GM23338 (cell line): ENCODE measurements around the gene MCTP1. TPM values are rescaled to one million over a fixed set of nuclear protein-coding genes. Genes with fewer than 3 reads are reported as not detected.

Source experiments
- ATAC-seq: fragments of 200-7000 bp; cut with Tn5 transposase; 3 replicates; pipeline ENCODE4 v1.9.1; 2020
- DNase-seq: peaks from one replicate; pipeline ENCODE4 v3.0.0-alpha.2; 2015; ENCODE audit warnings: low spot score
- H2AFZ ChIP-seq: fragments of 200-600 bp; sonication (generic); 2 replicates; pipeline ENCODE4 v1.8.0; 2016; ENCODE audit warnings: antibody characterized with exemption, mild to moderate bottlenecking, moderate library complexity
- H3F3A ChIP-seq: fragments of 200-600 bp; sonication (generic); replicated peaks from 2 replicates; pipeline ENCODE4 v1.8.0; 2017; ENCODE audit warnings: antibody characterized with exemption, mixed run types, low read depth
- H3K27ac ChIP-seq: fragments of 200-600 bp; sonication (generic); 2 replicates; pipeline ENCODE4 v1.6.1; 2016; ENCODE audit warnings: low read depth
- H3K27me3 ChIP-seq: fragments of 200-600 bp; sonication (generic); 2 replicates; pipeline ENCODE4 v1.8.0; 2016; ENCODE audit warnings: mild to moderate bottlenecking, mixed run types, moderate library complexity; ENCODE audit not compliant: insufficient read depth
- H3K36me3 ChIP-seq: fragments of 200-600 bp; sonication (generic); 2 replicates; pipeline ENCODE4 v1.8.0; 2016; ENCODE audit warnings: mild to moderate bottlenecking; ENCODE audit not compliant: insufficient read depth
- H3K4me1 ChIP-seq: fragments of 200-600 bp; sonication (generic); 2 replicates; pipeline ENCODE4 v1.8.0; 2016; ENCODE audit warnings: mild to moderate bottlenecking, moderate library complexity; ENCODE audit not compliant: insufficient read depth
- H3K4me2 ChIP-seq: fragments of 200-600 bp; sonication (generic); 2 replicates; pipeline ENCODE4 v1.7.1; 2017; ENCODE audit warnings: mixed run types
- H3K4me3 ChIP-seq: fragments of 200-600 bp; sonication (generic); 2 replicates; pipeline ENCODE4 v1.6.1; 2016; ENCODE audit warnings: mixed run types
- H3K79me2 ChIP-seq: fragments of 200-600 bp; sonication (generic); replicated peaks from 2 replicates; pipeline ENCODE4 v1.8.0; 2017; ENCODE audit warnings: mild to moderate bottlenecking; ENCODE audit not compliant: insufficient read depth
- H3K9me2 ChIP-seq: fragments of 200-600 bp; sonication (generic); 2 replicates; pipeline ENCODE4 v1.8.0; 2017; ENCODE audit not compliant: insufficient read depth
- H4K20me1 ChIP-seq: fragments of 200-600 bp; sonication (generic); replicated peaks from 2 replicates; pipeline ENCODE4 v1.8.0; 2017; ENCODE audit warnings: mild to moderate bottlenecking; ENCODE audit not compliant: insufficient read depth
- H3K27ac Mint-ChIP-seq: 2 replicates; pipeline ENCODE4 v1.8.0; 2020; ENCODE audit warnings: inconsistent platforms, mild to moderate bottlenecking, moderate library complexity, mixed read lengths
- H3K27me3 Mint-ChIP-seq: 3 replicates; pipeline ENCODE4 v1.8.0; 2022; ENCODE audit warnings: low read depth, mild to moderate bottlenecking, moderate library complexity, mixed read lengths, inconsistent platforms; ENCODE audit not compliant: insufficient read depth, poor library complexity
- H3K36me3 Mint-ChIP-seq: 3 replicates; pipeline ENCODE4 v1.8.0; 2021; ENCODE audit warnings: low read depth, mild to moderate bottlenecking, inconsistent platforms, moderate library complexity, mixed read lengths
- H3K4me1 Mint-ChIP-seq: 3 replicates; pipeline ENCODE4 v1.8.0; 2020; ENCODE audit warnings: mild to moderate bottlenecking, inconsistent platforms, mixed read lengths
- H3K4me3 Mint-ChIP-seq: 3 replicates; pipeline ENCODE4 v1.8.0; 2021; ENCODE audit warnings: moderate library complexity, mild to moderate bottlenecking, inconsistent platforms, mixed read lengths
- H3K9me3 Mint-ChIP-seq: 3 replicates; pipeline ENCODE4 v1.8.0; 2020; ENCODE audit warnings: moderate library complexity, mild to moderate bottlenecking, inconsistent platforms, mixed read lengths
- JUNB ChIP-seq: IDR thresholded peaks from one replicate; pipeline ENCODE4 v1.6.1; 2016; ENCODE audit warnings: antibody characterized with exemption; ENCODE audit not compliant: unreplicated experiment
- NANOG ChIP-seq: IDR thresholded peaks from 2 replicates; pipeline ENCODE4 v1.6.1; 2016; ENCODE audit warnings: antibody characterized with exemption, borderline replicate concordance
- STAT1 ChIP-seq: IDR thresholded peaks from one replicate; pipeline ENCODE4 v1.6.1; 2016; ENCODE audit warnings: antibody characterized with exemption; ENCODE audit not compliant: unreplicated experiment
- ZNF114 ChIP-seq: fragments of 250-450 bp; sonication (Bioruptor Pico); IDR thresholded peaks from 2 replicates; pipeline ENCODE4 v1.5.0; 2020; ENCODE audit warnings: mild to moderate bottlenecking, moderate library complexity
- ZNF331 ChIP-seq: fragments of 250-450 bp; sonication (Bioruptor Pico); IDR thresholded peaks from 2 replicates; pipeline ENCODE4 v1.5.0; 2020; ENCODE audit warnings: low read depth, mild to moderate bottlenecking, moderate library complexity
- polyA plus RNA-seq: library from polyadenylated mRNA; unstranded; fragments of >200 nt; fragmentation: Nextera tagmentation; extraction: Ambion mirVana; gene quantifications from 2 replicates; pipeline ENCODE4 v1.2.1, GENCODE V29; 2016
- total RNA-seq: library from RNA; depleted of rRNA; stranded (reverse); fragments of >200 nt; shearing (Covaris generic); gene quantifications from 2 replicates; pipeline ENCODE4 v1.2.3, GENCODE V29; 2014
- TF ChIP-seq, protein P1 (sequence below): IDR thresholded peaks from 2 replicates; pipeline ENCODE4 v1.6.1; 2016; ENCODE audit warnings: antibody characterized with exemption
- TF ChIP-seq, protein P2 (sequence below): IDR thresholded peaks from one replicate; pipeline ENCODE4 v1.6.1; 2018; ENCODE audit warnings: antibody characterized with exemption; ENCODE audit not compliant: unreplicated experiment
- TF ChIP-seq, protein P3 (sequence below), 2 experiments: fragments of 200-600 bp in 1 of 2; sonication (generic) in 1 of 2; conservative IDR thresholded peaks; 2 replicates each; pipeline versions ENCODE4 v1.5.1 to v1.6.1; 2016 to 2017; ENCODE audit warnings: antibody characterized with exemption in 2 of 2, low read depth in 2 of 2, mild to moderate bottlenecking in 2 of 2, moderate library complexity in 1 of 2

Gene MCTP1
- total and polyA plus RNA-seq, 2 experiments from 2014 or later: 3.7 to 4.2 TPM

DNA sequence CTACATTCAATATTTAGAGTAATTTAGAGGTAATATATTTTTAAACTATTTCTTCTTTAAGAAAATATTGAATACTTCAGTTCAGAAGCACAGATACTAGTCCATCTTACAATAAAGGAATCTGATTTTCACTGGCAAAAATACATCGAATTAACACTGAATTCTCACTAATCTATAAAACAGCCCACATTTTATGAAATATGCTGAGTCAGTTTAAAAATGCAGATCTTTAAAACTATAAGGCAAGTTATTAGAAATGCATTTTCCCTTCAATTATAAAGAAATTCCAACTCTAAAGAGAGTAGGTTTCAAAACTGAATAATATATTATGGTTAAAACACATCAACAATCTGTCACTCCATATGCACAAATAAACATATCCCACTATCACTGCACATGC is 433.9 kb downstream of the MCTP1 start (continued):
- TF ChIP-seq, protein P1, sequence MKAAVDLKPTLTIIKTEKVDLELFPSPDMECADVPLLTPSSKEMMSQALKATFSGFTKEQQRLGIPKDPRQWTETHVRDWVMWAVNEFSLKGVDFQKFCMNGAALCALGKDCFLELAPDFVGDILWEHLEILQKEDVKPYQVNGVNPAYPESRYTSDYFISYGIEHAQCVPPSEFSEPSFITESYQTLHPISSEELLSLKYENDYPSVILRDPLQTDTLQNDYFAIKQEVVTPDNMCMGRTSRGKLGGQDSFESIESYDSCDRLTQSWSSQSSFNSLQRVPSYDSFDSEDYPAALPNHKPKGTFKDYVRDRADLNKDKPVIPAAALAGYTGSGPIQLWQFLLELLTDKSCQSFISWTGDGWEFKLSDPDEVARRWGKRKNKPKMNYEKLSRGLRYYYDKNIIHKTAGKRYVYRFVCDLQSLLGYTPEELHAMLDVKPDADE: no peak
- TF ChIP-seq, protein P2, sequence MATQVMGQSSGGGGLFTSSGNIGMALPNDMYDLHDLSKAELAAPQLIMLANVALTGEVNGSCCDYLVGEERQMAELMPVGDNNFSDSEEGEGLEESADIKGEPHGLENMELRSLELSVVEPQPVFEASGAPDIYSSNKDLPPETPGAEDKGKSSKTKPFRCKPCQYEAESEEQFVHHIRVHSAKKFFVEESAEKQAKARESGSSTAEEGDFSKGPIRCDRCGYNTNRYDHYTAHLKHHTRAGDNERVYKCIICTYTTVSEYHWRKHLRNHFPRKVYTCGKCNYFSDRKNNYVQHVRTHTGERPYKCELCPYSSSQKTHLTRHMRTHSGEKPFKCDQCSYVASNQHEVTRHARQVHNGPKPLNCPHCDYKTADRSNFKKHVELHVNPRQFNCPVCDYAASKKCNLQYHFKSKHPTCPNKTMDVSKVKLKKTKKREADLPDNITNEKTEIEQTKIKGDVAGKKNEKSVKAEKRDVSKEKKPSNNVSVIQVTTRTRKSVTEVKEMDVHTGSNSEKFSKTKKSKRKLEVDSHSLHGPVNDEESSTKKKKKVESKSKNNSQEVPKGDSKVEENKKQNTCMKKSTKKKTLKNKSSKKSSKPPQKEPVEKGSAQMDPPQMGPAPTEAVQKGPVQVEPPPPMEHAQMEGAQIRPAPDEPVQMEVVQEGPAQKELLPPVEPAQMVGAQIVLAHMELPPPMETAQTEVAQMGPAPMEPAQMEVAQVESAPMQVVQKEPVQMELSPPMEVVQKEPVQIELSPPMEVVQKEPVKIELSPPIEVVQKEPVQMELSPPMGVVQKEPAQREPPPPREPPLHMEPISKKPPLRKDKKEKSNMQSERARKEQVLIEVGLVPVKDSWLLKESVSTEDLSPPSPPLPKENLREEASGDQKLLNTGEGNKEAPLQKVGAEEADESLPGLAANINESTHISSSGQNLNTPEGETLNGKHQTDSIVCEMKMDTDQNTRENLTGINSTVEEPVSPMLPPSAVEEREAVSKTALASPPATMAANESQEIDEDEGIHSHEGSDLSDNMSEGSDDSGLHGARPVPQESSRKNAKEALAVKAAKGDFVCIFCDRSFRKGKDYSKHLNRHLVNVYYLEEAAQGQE: no peak

DNA sequence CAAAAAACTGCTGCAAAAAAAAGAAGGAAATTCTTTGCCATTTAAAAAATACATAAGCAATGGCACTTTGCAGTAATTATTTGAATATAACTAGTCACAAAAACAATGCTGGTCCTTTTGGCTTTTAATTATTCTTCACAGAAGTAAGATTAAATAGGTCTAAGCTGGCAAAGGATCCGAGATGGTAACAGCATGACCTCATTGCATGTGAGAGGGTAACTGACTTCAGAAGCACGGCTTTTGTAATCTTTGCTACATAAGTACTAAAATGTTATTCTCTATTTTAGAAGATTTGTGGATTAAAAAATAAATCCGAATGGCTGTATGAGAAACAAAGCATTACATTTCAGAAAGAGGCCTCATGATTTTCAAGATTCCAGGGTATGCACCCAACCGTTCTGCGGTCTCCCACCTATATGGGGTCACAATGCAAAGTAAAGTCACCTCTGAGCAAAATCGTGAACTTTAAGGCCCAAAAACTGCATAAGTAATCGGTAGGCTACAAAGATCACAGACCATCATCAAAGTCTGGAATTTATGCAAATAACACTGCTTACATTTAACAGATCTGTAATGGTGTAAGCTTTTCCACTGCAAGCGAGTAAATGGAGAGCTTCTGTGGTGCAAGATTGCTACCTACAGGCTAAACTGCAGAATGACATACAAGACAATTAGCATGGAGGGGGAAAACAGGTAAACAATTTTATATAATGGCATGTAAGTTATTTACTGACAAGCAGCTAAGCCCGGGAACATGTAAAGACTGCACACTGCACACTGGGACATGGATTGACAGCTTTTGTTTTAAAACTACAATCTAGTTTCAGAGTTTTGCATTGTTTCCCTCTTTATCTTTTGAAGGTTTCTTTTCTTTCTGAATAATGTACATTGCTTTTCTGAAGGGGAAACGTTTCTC is 434.8 kb downstream of the MCTP1 start:
- Mint-ChIP-seq H3K27me3 (no peaks in the 10 kb centered on the region), H3K4me3 (no peak overlapping the region), H3K36me3 (no peaks in the 10 kb centered on the region), H3K9me3 (no peaks in the 10 kb centered on the region; the same call in 2 of the 3 replicates), H3K4me1 (peaks cover 40% of the 10 kb centered on the region), H3K27ac (peak overlapping the region; percentile 21; the same call in 1 of the 2 replicates)
- H3F3A ChIP-seq: no peaks in the 10 kb centered on the region
- H3K4me2 ChIP-seq: peak overlapping the region; percentile 33; the same call in 1 of the 2 replicates
- no peak overlapping the region for H3K27ac ChIP-seq
- DNase-seq (peak; percentile 87), ATAC-seq (peak; percentile 85)
- H3K4me1 ChIP-seq: peaks cover 23% of the 10 kb centered on the region
- no peaks in the 10 kb centered on the region for H3K36me3 ChIP-seq
- H2AFZ ChIP-seq: no peak overlapping the region
- H3K9me2 ChIP-seq: no peaks in the 10 kb centered on the region
- H3K79me2 ChIP-seq: no peaks in the 10 kb centered on the region
- H3K27me3 ChIP-seq: no peaks in the 10 kb centered on the region
- TF ChIP-seq NANOG (no peak), ZNF331 (CRISPR knock-in tag) (no peak), JUNB (no peak), ZNF114 (CRISPR knock-in tag) (no peak), STAT1 (no peak)
- TF ChIP-seq, protein P3, sequence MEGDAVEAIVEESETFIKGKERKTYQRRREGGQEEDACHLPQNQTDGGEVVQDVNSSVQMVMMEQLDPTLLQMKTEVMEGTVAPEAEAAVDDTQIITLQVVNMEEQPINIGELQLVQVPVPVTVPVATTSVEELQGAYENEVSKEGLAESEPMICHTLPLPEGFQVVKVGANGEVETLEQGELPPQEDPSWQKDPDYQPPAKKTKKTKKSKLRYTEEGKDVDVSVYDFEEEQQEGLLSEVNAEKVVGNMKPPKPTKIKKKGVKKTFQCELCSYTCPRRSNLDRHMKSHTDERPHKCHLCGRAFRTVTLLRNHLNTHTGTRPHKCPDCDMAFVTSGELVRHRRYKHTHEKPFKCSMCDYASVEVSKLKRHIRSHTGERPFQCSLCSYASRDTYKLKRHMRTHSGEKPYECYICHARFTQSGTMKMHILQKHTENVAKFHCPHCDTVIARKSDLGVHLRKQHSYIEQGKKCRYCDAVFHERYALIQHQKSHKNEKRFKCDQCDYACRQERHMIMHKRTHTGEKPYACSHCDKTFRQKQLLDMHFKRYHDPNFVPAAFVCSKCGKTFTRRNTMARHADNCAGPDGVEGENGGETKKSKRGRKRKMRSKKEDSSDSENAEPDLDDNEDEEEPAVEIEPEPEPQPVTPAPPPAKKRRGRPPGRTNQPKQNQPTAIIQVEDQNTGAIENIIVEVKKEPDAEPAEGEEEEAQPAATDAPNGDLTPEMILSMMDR (conservative IDR thresholded peaks at IDR 0.05; ENCODE audit: low read depth in 2 of 2): peak; percentile 90 to 99
- TF ChIP-seq, protein P2: no peak
- no peaks in the 10 kb centered on the region for H4K20me1 ChIP-seq
- no peak overlapping the region for H3K4me3 ChIP-seq
